HL-60 (cell line): ENCODE measurements around the gene MYL2.

Experiments used
- DNase-seq, 2 experiments: peaks; one replicate each; pipeline ENCODE4 v3.0.0-alpha.2; 2010 to 2020; ENCODE audit warnings: low read depth in 1 of 2, low spot score in 1 of 2
- H3K27ac ChIP-seq: fragments of 250-450 bp; sonication (Bioruptor Pico); replicated peaks from 2 replicates; pipeline ENCODE4 v1.5.1; 2020; ENCODE audit warnings: mild to moderate bottlenecking, moderate library complexity
- H3K27me3 ChIP-seq: fragments of 250-450 bp; sonication (Bioruptor Pico); 2 replicates; pipeline ENCODE4 v1.5.1; 2021; ENCODE audit warnings: mild to moderate bottlenecking, moderate library complexity; ENCODE audit not compliant: insufficient read depth, poor library complexity, severe bottlenecking
- H3K4me3 ChIP-seq: replicated peaks from 2 replicates; pipeline ENCODE4 v1.5.1; 2011; ENCODE audit warnings: mild to moderate bottlenecking, control low read depth, low read length; ENCODE audit not compliant: insufficient read depth
- CTCF ChIP-seq: IDR thresholded peaks from one replicate; pipeline ENCODE4 v1.5.1; 2011; ENCODE audit warnings: low read length, control low read depth, inconsistent platforms; ENCODE audit not compliant: insufficient read depth
- GABPA ChIP-seq: IDR thresholded peaks from 2 replicates; pipeline ENCODE4 v1.6.1; 2012; ENCODE audit warnings: low read depth
- POLR2AphosphoS5 ChIP-seq: IDR thresholded peaks from 2 replicates; pipeline ENCODE4 v1.6.1; 2012; ENCODE audit warnings: low read depth
- REST ChIP-seq: IDR thresholded peaks from 2 replicates; pipeline ENCODE4 v1.6.1; 2012; ENCODE audit warnings: low read depth; ENCODE audit not compliant: insufficient replicate concordance
- SPI1 ChIP-seq: IDR thresholded peaks from 2 replicates; pipeline ENCODE4 v1.6.1; 2012; ENCODE audit warnings: low read depth, mild to moderate bottlenecking, borderline replicate concordance

Gene MYL2

GRCh38 chr12:110934093-110934852, 13.9 kb upstream of the MYL2 start:
- H3K27ac ChIP-seq: no peak overlapping the region
- DNase-seq: no peak
- no peak for TF ChIP-seq POLR2AphosphoS5
- TF ChIP-seq SPI1: no peak
- no peak for TF ChIP-seq GABPA
- no peak for TF ChIP-seq CTCF
- no peak for TF ChIP-seq REST

GRCh38 chr12:110933326-110933974, 13.1 kb upstream of the MYL2 start:
- TF ChIP-seq GABPA (no peak), CTCF (no peak), REST (no peak), POLR2AphosphoS5 (no peak), SPI1 (no peak)
- Histone ChIP-seq H3K27ac (no peak overlapping the region), H3K4me3 (no peak overlapping the region), H3K27me3 (no peaks in the 10 kb centered on the region)
- no peak for DNase-seq

More at GRCh38 chr12:110934093-110934852, 13.9 kb upstream of the MYL2 start:
- Histone ChIP-seq H3K4me3 (no peak overlapping the region), H3K27me3 (no peaks in the 10 kb centered on the region)

- TF ChIP-seq SPI1 (no peak), POLR2AphosphoS5 (no peak), GABPA (no peak), CTCF (no peak), REST (no peak)
- no peak overlapping the region for H3K4me3 ChIP-seq
- no peak overlapping the region for H3K27ac ChIP-seq
- no peak for DNase-seq
- H3K27me3 ChIP-seq: no peaks in the 10 kb centered on the region
Observed at GRCh38 chr12:110932046-110932445, 11.7 kb upstream of the MYL2 start.
